ENCODE data around the gene KIF26B.

KIF26B gene

DNA sequence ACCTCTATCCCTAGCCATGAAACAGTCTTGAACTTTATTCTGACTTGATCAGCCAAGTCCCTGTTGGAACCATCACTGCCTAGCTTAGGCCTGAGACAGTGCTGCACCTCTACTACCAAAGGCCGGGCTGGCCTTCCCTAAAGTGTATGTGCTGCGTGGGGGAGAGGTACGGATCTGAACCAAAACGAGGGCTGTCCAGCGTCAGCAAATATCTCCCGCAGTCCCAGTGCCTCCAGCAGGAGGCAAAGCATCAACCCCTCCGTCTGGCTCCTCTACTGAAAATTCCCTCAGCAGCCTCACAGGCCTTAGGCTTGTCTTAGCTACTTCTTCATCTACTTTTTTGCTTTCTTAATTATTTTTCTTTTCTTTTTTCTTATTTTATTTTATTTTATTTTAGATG lies 33.3 kb upstream of the KIF26B start:
- H3K4me2 ChIP-seq (ENCODE audit: low read depth, low read length, poor library complexity, severe bottlenecking) = no peak overlapping the region
- no peaks in the 10 kb centered on the region for H3K79me2 ChIP-seq (ENCODE audit: insufficient read depth, low read length)
- H3K27ac ChIP-seq (ENCODE audit: low read depth, low read length) = no peak overlapping the region
- no peaks in the 10 kb centered on the region for H3F3A ChIP-seq (ENCODE audit: insufficient read depth)
- H3K9me2 ChIP-seq (replicated peaks; ENCODE audit: insufficient read depth, low read length) = no peaks in the 10 kb centered on the region
- H3K9ac ChIP-seq (ENCODE audit: low read length) = no peak overlapping the region
- no peaks in the 10 kb centered on the region for H3K36me3 ChIP-seq (ENCODE audit: low read length)
- H4K20me1 ChIP-seq (ENCODE audit: low read depth, low read length) = no peaks in the 10 kb centered on the region
- no peaks in the 10 kb centered on the region for H3K9me3 ChIP-seq (ENCODE audit: insufficient read depth, low read length)
- TF ChIP-seq EZH2phosphoT487 (conservative IDR thresholded peaks at IDR 0.05; ENCODE audit: low read length) = no peak
- TF ChIP-seq, protein P1, sequence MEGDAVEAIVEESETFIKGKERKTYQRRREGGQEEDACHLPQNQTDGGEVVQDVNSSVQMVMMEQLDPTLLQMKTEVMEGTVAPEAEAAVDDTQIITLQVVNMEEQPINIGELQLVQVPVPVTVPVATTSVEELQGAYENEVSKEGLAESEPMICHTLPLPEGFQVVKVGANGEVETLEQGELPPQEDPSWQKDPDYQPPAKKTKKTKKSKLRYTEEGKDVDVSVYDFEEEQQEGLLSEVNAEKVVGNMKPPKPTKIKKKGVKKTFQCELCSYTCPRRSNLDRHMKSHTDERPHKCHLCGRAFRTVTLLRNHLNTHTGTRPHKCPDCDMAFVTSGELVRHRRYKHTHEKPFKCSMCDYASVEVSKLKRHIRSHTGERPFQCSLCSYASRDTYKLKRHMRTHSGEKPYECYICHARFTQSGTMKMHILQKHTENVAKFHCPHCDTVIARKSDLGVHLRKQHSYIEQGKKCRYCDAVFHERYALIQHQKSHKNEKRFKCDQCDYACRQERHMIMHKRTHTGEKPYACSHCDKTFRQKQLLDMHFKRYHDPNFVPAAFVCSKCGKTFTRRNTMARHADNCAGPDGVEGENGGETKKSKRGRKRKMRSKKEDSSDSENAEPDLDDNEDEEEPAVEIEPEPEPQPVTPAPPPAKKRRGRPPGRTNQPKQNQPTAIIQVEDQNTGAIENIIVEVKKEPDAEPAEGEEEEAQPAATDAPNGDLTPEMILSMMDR (IDR thresholded peaks at IDR 0.05; ENCODE audit: insufficient read depth, low read length, poor library complexity, severe bottlenecking) = no peak
- H3K4me3 ChIP-seq (ENCODE audit: insufficient read depth, low read length, poor library complexity, severe bottlenecking) = no peak overlapping the region
- no peak overlapping the region for H2AFZ ChIP-seq (ENCODE audit: low read depth, low read length, severe bottlenecking)
- no peaks in the 10 kb centered on the region for H3K27me3 ChIP-seq (ENCODE audit: low read length)

DNA sequence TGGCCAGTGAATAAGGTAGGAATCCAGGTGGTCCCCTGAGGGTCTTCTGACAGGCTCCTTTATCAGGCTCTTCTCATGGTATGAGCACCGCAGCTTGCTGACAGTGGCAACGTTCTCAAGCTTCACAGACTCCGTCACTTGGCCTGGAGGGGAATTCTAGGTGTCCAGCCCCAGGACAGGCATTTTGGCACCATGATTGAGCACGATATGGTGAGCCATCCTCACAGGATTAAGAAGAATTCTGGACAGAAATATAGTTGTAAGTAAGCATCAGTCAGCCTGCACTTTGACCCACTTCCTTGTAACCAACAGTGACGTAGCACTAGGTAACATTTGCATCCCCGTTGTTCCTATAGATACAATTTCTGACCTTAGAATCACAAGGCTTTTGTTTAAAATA lies 30.5 kb upstream of the KIF26B start:
- TF ChIP-seq, protein P1 (IDR thresholded peaks at IDR 0.05; ENCODE audit: insufficient read depth, low read length, poor library complexity, severe bottlenecking) = no peak
- TF ChIP-seq EZH2phosphoT487 (conservative IDR thresholded peaks at IDR 0.05; ENCODE audit: low read length) = no peak
- Histone ChIP-seq H3K27ac (ENCODE audit: low read depth, low read length) (no peak overlapping the region), H3K9me2 (replicated peaks; ENCODE audit: insufficient read depth, low read length) (no peaks in the 10 kb centered on the region), H3K36me3 (ENCODE audit: low read length) (no peaks in the 10 kb centered on the region), H3K4me3 (ENCODE audit: insufficient read depth, low read length, poor library complexity, severe bottlenecking) (no peak overlapping the region), H3F3A (ENCODE audit: insufficient read depth) (no peaks in the 10 kb centered on the region), H3K27me3 (ENCODE audit: low read length) (no peaks in the 10 kb centered on the region), H3K4me2 (ENCODE audit: low read depth, low read length, poor library complexity, severe bottlenecking) (no peak overlapping the region), H3K79me2 (ENCODE audit: insufficient read depth, low read length) (no peaks in the 10 kb centered on the region), H3K9ac (ENCODE audit: low read length) (no peak overlapping the region), H3K9me3 (ENCODE audit: insufficient read depth, low read length) (no peaks in the 10 kb centered on the region), H2AFZ (ENCODE audit: low read depth, low read length, severe bottlenecking) (no peak overlapping the region), H4K20me1 (ENCODE audit: low read depth, low read length) (no peaks in the 10 kb centered on the region)

DNA sequence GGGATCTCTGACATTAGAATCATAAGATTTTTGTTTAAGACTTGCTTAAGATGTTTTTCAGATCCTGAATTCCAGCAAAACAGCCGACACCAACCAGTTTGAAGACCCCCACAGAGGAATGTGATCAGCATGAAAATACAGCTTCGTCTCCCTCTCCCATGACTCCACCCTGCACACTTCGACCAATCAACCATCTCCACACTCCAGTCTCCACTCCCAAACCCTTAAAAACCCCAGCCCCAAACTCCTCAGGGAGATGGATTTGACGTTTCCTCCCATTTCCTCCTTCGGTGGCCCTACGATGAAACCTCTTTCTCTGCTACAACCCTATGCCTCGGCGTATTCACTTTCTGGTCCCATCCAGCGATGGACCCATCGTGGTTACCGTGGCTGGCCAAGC lies 30.1 kb upstream of the KIF26B start:
- Histone ChIP-seq H3K27me3 (ENCODE audit: low read length) (no peaks in the 10 kb centered on the region), H3K9me3 (ENCODE audit: insufficient read depth, low read length) (no peaks in the 10 kb centered on the region), H3K27ac (ENCODE audit: low read depth, low read length) (no peak overlapping the region), H3K4me3 (ENCODE audit: insufficient read depth, low read length, poor library complexity, severe bottlenecking) (no peak overlapping the region), H4K20me1 (ENCODE audit: low read depth, low read length) (no peaks in the 10 kb centered on the region), H3K9ac (ENCODE audit: low read length) (no peak overlapping the region), H3K79me2 (ENCODE audit: insufficient read depth, low read length) (no peaks in the 10 kb centered on the region), H3K36me3 (ENCODE audit: low read length) (no peaks in the 10 kb centered on the region), H3K9me2 (replicated peaks; ENCODE audit: insufficient read depth, low read length) (no peaks in the 10 kb centered on the region), H2AFZ (ENCODE audit: low read depth, low read length, severe bottlenecking) (no peak overlapping the region), H3K4me2 (ENCODE audit: low read depth, low read length, poor library complexity, severe bottlenecking) (no peak overlapping the region), H3F3A (ENCODE audit: insufficient read depth) (no peaks in the 10 kb centered on the region)
- TF ChIP-seq EZH2phosphoT487 (conservative IDR thresholded peaks at IDR 0.05; ENCODE audit: low read length) = no peak
- TF ChIP-seq, protein P1 (IDR thresholded peaks at IDR 0.05; ENCODE audit: insufficient read depth, low read length, poor library complexity, severe bottlenecking) = no peak

Measured in SU-DHL-6 (cell line).